Measurements from ENCODE around the gene TMEM41B.

GRCh38 chr11:9253086-9253485 is 61.3 kb downstream of the TMEM41B start:
- TF ChIP-seq TAF1 (IDR thresholded peaks at IDR 0.05; ENCODE audit: borderline replicate concordance, insufficient read depth, low read length) (no peak), POLR2AphosphoS5 (IDR thresholded peaks at IDR 0.05; ENCODE audit: low read depth, low read length) (no peak), SIN3A (IDR thresholded peaks at IDR 0.05; ENCODE audit: borderline replicate concordance, insufficient read depth, low read length) (no peak), FOXP2 (optimal IDR thresholded peaks at IDR 0.05; ENCODE audit: borderline replicate concordance, extremely low read depth, extremely low read length, insufficient read depth) (no peak)
- TF ChIP-seq, protein P1, sequence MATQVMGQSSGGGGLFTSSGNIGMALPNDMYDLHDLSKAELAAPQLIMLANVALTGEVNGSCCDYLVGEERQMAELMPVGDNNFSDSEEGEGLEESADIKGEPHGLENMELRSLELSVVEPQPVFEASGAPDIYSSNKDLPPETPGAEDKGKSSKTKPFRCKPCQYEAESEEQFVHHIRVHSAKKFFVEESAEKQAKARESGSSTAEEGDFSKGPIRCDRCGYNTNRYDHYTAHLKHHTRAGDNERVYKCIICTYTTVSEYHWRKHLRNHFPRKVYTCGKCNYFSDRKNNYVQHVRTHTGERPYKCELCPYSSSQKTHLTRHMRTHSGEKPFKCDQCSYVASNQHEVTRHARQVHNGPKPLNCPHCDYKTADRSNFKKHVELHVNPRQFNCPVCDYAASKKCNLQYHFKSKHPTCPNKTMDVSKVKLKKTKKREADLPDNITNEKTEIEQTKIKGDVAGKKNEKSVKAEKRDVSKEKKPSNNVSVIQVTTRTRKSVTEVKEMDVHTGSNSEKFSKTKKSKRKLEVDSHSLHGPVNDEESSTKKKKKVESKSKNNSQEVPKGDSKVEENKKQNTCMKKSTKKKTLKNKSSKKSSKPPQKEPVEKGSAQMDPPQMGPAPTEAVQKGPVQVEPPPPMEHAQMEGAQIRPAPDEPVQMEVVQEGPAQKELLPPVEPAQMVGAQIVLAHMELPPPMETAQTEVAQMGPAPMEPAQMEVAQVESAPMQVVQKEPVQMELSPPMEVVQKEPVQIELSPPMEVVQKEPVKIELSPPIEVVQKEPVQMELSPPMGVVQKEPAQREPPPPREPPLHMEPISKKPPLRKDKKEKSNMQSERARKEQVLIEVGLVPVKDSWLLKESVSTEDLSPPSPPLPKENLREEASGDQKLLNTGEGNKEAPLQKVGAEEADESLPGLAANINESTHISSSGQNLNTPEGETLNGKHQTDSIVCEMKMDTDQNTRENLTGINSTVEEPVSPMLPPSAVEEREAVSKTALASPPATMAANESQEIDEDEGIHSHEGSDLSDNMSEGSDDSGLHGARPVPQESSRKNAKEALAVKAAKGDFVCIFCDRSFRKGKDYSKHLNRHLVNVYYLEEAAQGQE (IDR thresholded peaks at IDR 0.05; ENCODE audit: insufficient read depth in 1 of 2, low read depth in 2 of 2, low read length in 2 of 2): no peak

Data from PFSK-1 (cell line).